Natural killer cell (primary cell): ENCODE measurements around the gene MAPK8IP2. TPM values are rescaled to one million over a fixed set of nuclear protein-coding genes. Genes with fewer than 3 reads are reported as not detected.
"Not testable (repeated sequence)": the region's sequence is repeated elsewhere in the genome, so short reads cannot be mapped to it uniquely, and the experiment has no call there.

Experiments
- ATAC-seq, 3 donors: fragments of 150-1000 bp in 2 of 3; fragments of 200-7000 bp in 1 of 3; cut with Tn5 transposase; 1 replicate in 1 of 3; 2 replicates in 2 of 3; pipeline ENCODE4 v1.10.0; 2021; ENCODE audit warnings: mild to moderate bottlenecking in 2 of 3, moderate library complexity in 2 of 3
- DNase-seq, 2 donors: peaks; one replicate each; pipeline versions ENCODE4 v3.0.0 to v3.0.0-alpha.2; 2013 to 2021; ENCODE audit warnings: mixed read lengths in 1 of 2
- H3K27ac ChIP-seq: one replicate; pipeline ENCODE4 v1.5.1; 2013; ENCODE audit warnings: mild to moderate bottlenecking, low read length
- H3K27me3 ChIP-seq: one replicate; pipeline ENCODE4 v1.6.1; 2013; ENCODE audit warnings: low read length; ENCODE audit not compliant: control insufficient read depth, insufficient read depth
- H3K36me3 ChIP-seq: one replicate; pipeline ENCODE4 v1.6.1; 2013; ENCODE audit warnings: low read length; ENCODE audit not compliant: control insufficient read depth, insufficient read depth
- H3K4me1 ChIP-seq: one replicate; pipeline ENCODE4 v1.6.1; 2013; ENCODE audit warnings: low read length; ENCODE audit not compliant: control insufficient read depth, insufficient read depth
- H3K4me3 ChIP-seq: one replicate; pipeline ENCODE4 v1.5.1; 2013; ENCODE audit warnings: low read length
- H3K9me3 ChIP-seq: one replicate; pipeline ENCODE4 v1.6.1; 2013; ENCODE audit warnings: low read length; ENCODE audit not compliant: control insufficient read depth, insufficient read depth
- H3K27ac Mint-ChIP-seq, 2 donors: one replicate each; pipeline ENCODE4 v1.8.0; 2022; ENCODE audit warnings: mild to moderate bottlenecking in 2 of 2, mixed read lengths in 2 of 2, moderate library complexity in 1 of 2
- H3K27me3 Mint-ChIP-seq, 2 donors: one replicate each; pipeline ENCODE4 v1.8.0; 2022; ENCODE audit warnings: low read depth in 2 of 2, mixed read lengths in 2 of 2
- H3K36me3 Mint-ChIP-seq: one replicate; pipeline ENCODE4 v1.8.0; 2022; ENCODE audit warnings: mixed read lengths
- H3K4me1 Mint-ChIP-seq, 2 donors: one replicate each; pipeline ENCODE4 v1.8.0; 2022; ENCODE audit warnings: mixed read lengths in 2 of 2
- H3K4me3 Mint-ChIP-seq: one replicate; pipeline ENCODE4 v1.8.0; 2022; ENCODE audit warnings: mild to moderate bottlenecking, moderate library complexity, mixed read lengths
- H3K9me3 Mint-ChIP-seq, 2 donors: one replicate each; pipeline ENCODE4 v1.8.0; 2022; ENCODE audit warnings: mixed read lengths in 2 of 2
- CTCF ChIP-seq: fragments of 200-600 bp; IDR thresholded peaks from one replicate; pipeline ENCODE4 v1.8.0; 2022; ENCODE audit warnings: antibody characterized with exemption
- WGBS: methylation state at CpG from one replicate; pipeline ENCODE4 v1.1.7; 2013; ENCODE audit warnings: missing lambda C conversion rate; ENCODE audit not compliant: insufficient coverage; 5-methylcytosine and 5-hydroxymethylcytosine counted together
- intact Hi-C: fragments of 100-400 bp; cut with micrococcal nuclease; formaldehyde crosslinking; loops from one replicate; pipeline ENCODE4 v1.14.2; 2022
- total RNA-seq, 4 donors: library from RNA; stranded (reverse); fragments of 120-200 nt in 1 of 4; gene quantifications; one replicate each; pipeline versions ENCODE4 v1.2.3 to v1.2.4, GENCODE V29; 2013 to 2022

Gene MAPK8IP2
- total RNA-seq, 3 donors from 2014 or later (not counting 1 experiment from before 2014, with no cell fraction given) = 0.14 to 0.26 (median 0.18) TPM

- H3K9me3 Mint-ChIP-seq = peaks cover 0 to 3% of the 10 kb centered on the region in 2 donors
- 96% methylated on average over 5 of the region's 5 CpGs for WGBS
- no peak overlapping the region for H3K4me3 Mint-ChIP-seq
- Histone ChIP-seq H3K9me3 (no peaks in the 10 kb centered on the region), H3K4me3 (no peak overlapping the region), H3K36me3 (no peaks in the 10 kb centered on the region), H3K27ac (no peak overlapping the region), H3K27me3 (no peaks in the 10 kb centered on the region), H3K4me1 (peaks cover 25% of the 10 kb centered on the region)
- no peaks in the 10 kb centered on the region for H3K36me3 Mint-ChIP-seq
- H3K27ac Mint-ChIP-seq = no peak overlapping the region
- peaks cover 19 to 33% of the 10 kb centered on the region in 2 donors for H3K4me1 Mint-ChIP-seq
- no peak for DNase-seq
- ATAC-seq = no peak
- intact Hi-C loops = no loop called here
- TF ChIP-seq CTCF = no peak
- H3K27me3 Mint-ChIP-seq = peaks cover 0 to 6% of the 10 kb centered on the region in 2 donors
These were observed 29.8 kb downstream of the MAPK8IP2 start for GRCh38 chr22:50630376-50630775.

- Mint-ChIP-seq H3K4me3 (no peak overlapping the region), H3K27ac (no peak overlapping the region), H3K4me1 (peaks cover 18 to 20% of the 10 kb centered on the region in 2 donors), H3K9me3 (peaks cover 0 to 3% of the 10 kb centered on the region in 2 donors), H3K27me3 (peaks cover 0 to 9% of the 10 kb centered on the region in 2 donors), H3K36me3 (no peaks in the 10 kb centered on the region)
- WGBS = 97% methylated on average over 5 of the region's 5 CpGs
- no peak overlapping the region for H3K4me3 ChIP-seq
- H3K9me3 ChIP-seq = no peaks in the 10 kb centered on the region
- DNase-seq = no peak
- no peak for TF ChIP-seq CTCF
- H3K27me3 ChIP-seq = no peaks in the 10 kb centered on the region
- H3K4me1 ChIP-seq = peaks cover 10% of the 10 kb centered on the region
- no peaks in the 10 kb centered on the region for H3K36me3 ChIP-seq
- no peak overlapping the region for H3K27ac ChIP-seq
- intact Hi-C loops = no loop called here
- ATAC-seq = no peak
These were observed 32.5 kb downstream of the MAPK8IP2 start for GRCh38 chr22:50633086-50633485.

GRCh38 chr22:50633771-50634170, 33.2 kb downstream of the MAPK8IP2 start:
- Histone ChIP-seq H3K9me3 (no peaks in the 10 kb centered on the region), H3K36me3 (no peaks in the 10 kb centered on the region), H3K4me1 (peaks cover 4% of the 10 kb centered on the region), H3K4me3 (no peak overlapping the region), H3K27me3 (no peaks in the 10 kb centered on the region), H3K27ac (no peak overlapping the region)
- H3K27me3 Mint-ChIP-seq = peaks cover 0 to 4% of the 10 kb centered on the region in 2 donors
- H3K4me3 Mint-ChIP-seq = no peak overlapping the region
- no peak for TF ChIP-seq CTCF
- DNase-seq = no peak
- intact Hi-C loops = no loop called here
- H3K4me1 Mint-ChIP-seq = peaks cover 12 to 14% of the 10 kb centered on the region in 2 donors
- H3K27ac Mint-ChIP-seq = no peak overlapping the region
- peaks cover 0 to 1% of the 10 kb centered on the region in 2 donors for H3K9me3 Mint-ChIP-seq
- no peak for ATAC-seq
- H3K36me3 Mint-ChIP-seq = no peaks in the 10 kb centered on the region
- 93% methylated on average over 11 of the region's 11 CpGs for WGBS

GRCh38 chr22:50635591-50635990, 35.0 kb downstream of the MAPK8IP2 start:
- peaks cover 0 to 3% of the 10 kb centered on the region in 2 donors for H3K27me3 Mint-ChIP-seq
- Histone ChIP-seq H3K4me1 (no peaks in the 10 kb centered on the region), H3K9me3 (no peaks in the 10 kb centered on the region), H3K27ac (no peak overlapping the region), H3K36me3 (no peaks in the 10 kb centered on the region), H3K27me3 (no peaks in the 10 kb centered on the region), H3K4me3 (no peak overlapping the region)
- no peak overlapping the region for H3K4me3 Mint-ChIP-seq
- no peak for DNase-seq
- no peak for TF ChIP-seq CTCF
- no peak overlapping the region for H3K27ac Mint-ChIP-seq
- no peaks in the 10 kb centered on the region for H3K9me3 Mint-ChIP-seq
- intact Hi-C loops = no loop called here
- WGBS = 96% methylated on average over 11 of the region's 11 CpGs
- H3K4me1 Mint-ChIP-seq = no peaks in the 10 kb centered on the region
- no peaks in the 10 kb centered on the region for H3K36me3 Mint-ChIP-seq
- ATAC-seq = no peak

- H3K4me1 ChIP-seq, H3K27ac Mint-ChIP-seq, H3K36me3 Mint-ChIP-seq, H3K27me3 ChIP-seq, DNase-seq, H3K27me3 Mint-ChIP-seq, H3K36me3 ChIP-seq, H3K9me3 Mint-ChIP-seq, intact Hi-C loops, H3K4me3 Mint-ChIP-seq, H3K27ac ChIP-seq, H3K9me3 ChIP-seq, H3K4me3 ChIP-seq, H3K4me1 Mint-ChIP-seq, ATAC-seq: not testable (repeated sequence)
- WGBS = 94% methylated on average over 12 of the region's 12 CpGs
These were observed 39.7 kb downstream of the MAPK8IP2 start for GRCh38 chr22:50640296-50640695.
